Mesenchymal stem cell (in vitro differentiated cells and primary cell): Measurements from ENCODE around the gene LENG1.

ENCODE experiments used
- DNase-seq: peaks from one replicate; pipeline ENCODE4 v3.0.0-alpha.2; 2013
- H2AFZ ChIP-seq: one replicate; pipeline ENCODE4 v1.6.1; 2013; ENCODE audit warnings: low read depth, mild to moderate bottlenecking, control low read depth, inconsistent platforms, low read length, moderate library complexity
- H2AK5ac ChIP-seq: 2 replicates; pipeline ENCODE4 v1.6.1; 2013; ENCODE audit warnings: low read length, moderate library complexity, mild to moderate bottlenecking, inconsistent platforms; ENCODE audit not compliant: severe bottlenecking
- H2BK120ac ChIP-seq: one replicate; pipeline ENCODE4 v1.6.1; 2013; ENCODE audit warnings: low read depth, mild to moderate bottlenecking, inconsistent platforms, low read length, moderate library complexity
- H2BK12ac ChIP-seq, 2 experiments: one replicate each; pipeline ENCODE4 v1.6.1; 2013; ENCODE audit warnings: inconsistent platforms in 2 of 2, low read length in 2 of 2, mild to moderate bottlenecking in 2 of 2, moderate library complexity in 2 of 2, control low read depth in 1 of 2
- H2BK15ac ChIP-seq: one replicate; pipeline ENCODE4 v1.6.1; 2013; ENCODE audit warnings: mild to moderate bottlenecking, low read depth, inconsistent platforms; ENCODE audit not compliant: poor library complexity, severe bottlenecking
- H2BK5ac ChIP-seq: 2 replicates; pipeline ENCODE4 v1.6.1; 2013; ENCODE audit warnings: low read depth, mild to moderate bottlenecking, low read length, control low read depth, inconsistent platforms; ENCODE audit not compliant: poor library complexity, severe bottlenecking
- H3K14ac ChIP-seq, 2 experiments: one replicate each; pipeline ENCODE4 v1.6.1; 2013; ENCODE audit warnings: inconsistent platforms in 2 of 2, low read length in 2 of 2, control low read depth in 1 of 2, mild to moderate bottlenecking in 1 of 2, moderate library complexity in 1 of 2
- H3K18ac ChIP-seq, 2 experiments: one replicate each; pipeline ENCODE4 v1.6.1; 2013; ENCODE audit warnings: inconsistent platforms in 2 of 2, low read length in 2 of 2, control low read depth in 1 of 2, low read depth in 1 of 2, mild to moderate bottlenecking in 1 of 2
- H3K23ac ChIP-seq, 2 experiments: one replicate each; pipeline ENCODE4 v1.6.1; 2013; ENCODE audit warnings: inconsistent platforms in 2 of 2, low read length in 2 of 2, mild to moderate bottlenecking in 2 of 2, moderate library complexity in 2 of 2, control low read depth in 1 of 2
- H3K27ac ChIP-seq: 2 replicates; pipeline ENCODE4 v1.5.1; 2013; ENCODE audit warnings: mild to moderate bottlenecking, moderate library complexity, low read length, control low read depth, inconsistent platforms; ENCODE audit not compliant: poor library complexity, severe bottlenecking
- H3K27me3 ChIP-seq, 2 experiments: 2 replicates each; pipeline versions ENCODE4 v1.6.1 to v1.7.0; 2013; ENCODE audit warnings: low read length in 2 of 2, mild to moderate bottlenecking in 2 of 2, moderate library complexity in 2 of 2, control low read depth in 1 of 2, inconsistent platforms in 1 of 2; ENCODE audit not compliant: control insufficient read depth in 1 of 2, insufficient read depth in 1 of 2
- H3K36me3 ChIP-seq, 2 experiments: 2 replicates each; pipeline versions ENCODE4 v1.6.1 to v1.7.0; 2013; ENCODE audit warnings: low read length in 2 of 2, control low read depth in 1 of 2, inconsistent platforms in 1 of 2, low read depth in 1 of 2, mild to moderate bottlenecking in 1 of 2; ENCODE audit not compliant: insufficient read depth in 2 of 2, control insufficient read depth in 1 of 2
- H3K4ac ChIP-seq, 2 experiments: one replicate each; pipeline ENCODE4 v1.6.1; 2013; ENCODE audit warnings: inconsistent platforms in 2 of 2, low read length in 2 of 2, mild to moderate bottlenecking in 2 of 2, moderate library complexity in 2 of 2, control low read depth in 1 of 2, low read depth in 1 of 2
- H3K4me1 ChIP-seq: 2 replicates; pipeline ENCODE4 v1.6.1; 2013; ENCODE audit warnings: low read depth, low read length, control low read depth; ENCODE audit not compliant: control insufficient read depth, insufficient read depth
- H3K4me2 ChIP-seq: 2 replicates; pipeline ENCODE4 v1.6.1; 2013; ENCODE audit warnings: low read length, mild to moderate bottlenecking, inconsistent platforms; ENCODE audit not compliant: poor library complexity, severe bottlenecking
- H3K4me3 ChIP-seq, 2 experiments: 2 replicates each; pipeline versions ENCODE4 v1.5.1 to v1.7.0; 2013; ENCODE audit warnings: low read length in 2 of 2, mild to moderate bottlenecking in 2 of 2, control low read depth in 1 of 2, low read depth in 1 of 2; ENCODE audit not compliant: insufficient read depth in 1 of 2
- H3K79me1 ChIP-seq: replicated peaks from 2 replicates; pipeline ENCODE4 v1.6.1; 2013; ENCODE audit warnings: mild to moderate bottlenecking, control low read depth, low read length, inconsistent platforms; ENCODE audit not compliant: poor library complexity, severe bottlenecking
- H3K9ac ChIP-seq: 2 replicates; pipeline ENCODE4 v1.7.0; 2013; ENCODE audit warnings: mild to moderate bottlenecking, low read length, moderate library complexity
- H3K9me3 ChIP-seq: 2 replicates; pipeline ENCODE4 v1.7.0; 2013; ENCODE audit warnings: mild to moderate bottlenecking, low read length; ENCODE audit not compliant: control insufficient read depth
- H4K8ac ChIP-seq: one replicate; pipeline ENCODE4 v1.6.1; 2013; ENCODE audit warnings: inconsistent platforms, mild to moderate bottlenecking, low read length, moderate library complexity
- H4K91ac ChIP-seq: one replicate; pipeline ENCODE4 v1.6.1; 2013; ENCODE audit warnings: mild to moderate bottlenecking, low read length, inconsistent platforms
- WGBS: methylation state at CpG from one replicate; pipeline ENCODE4 v1.1.7; 2013; ENCODE audit warnings: mixed read lengths; 5-methylcytosine and 5-hydroxymethylcytosine counted together

LENG1 gene

DNA sequence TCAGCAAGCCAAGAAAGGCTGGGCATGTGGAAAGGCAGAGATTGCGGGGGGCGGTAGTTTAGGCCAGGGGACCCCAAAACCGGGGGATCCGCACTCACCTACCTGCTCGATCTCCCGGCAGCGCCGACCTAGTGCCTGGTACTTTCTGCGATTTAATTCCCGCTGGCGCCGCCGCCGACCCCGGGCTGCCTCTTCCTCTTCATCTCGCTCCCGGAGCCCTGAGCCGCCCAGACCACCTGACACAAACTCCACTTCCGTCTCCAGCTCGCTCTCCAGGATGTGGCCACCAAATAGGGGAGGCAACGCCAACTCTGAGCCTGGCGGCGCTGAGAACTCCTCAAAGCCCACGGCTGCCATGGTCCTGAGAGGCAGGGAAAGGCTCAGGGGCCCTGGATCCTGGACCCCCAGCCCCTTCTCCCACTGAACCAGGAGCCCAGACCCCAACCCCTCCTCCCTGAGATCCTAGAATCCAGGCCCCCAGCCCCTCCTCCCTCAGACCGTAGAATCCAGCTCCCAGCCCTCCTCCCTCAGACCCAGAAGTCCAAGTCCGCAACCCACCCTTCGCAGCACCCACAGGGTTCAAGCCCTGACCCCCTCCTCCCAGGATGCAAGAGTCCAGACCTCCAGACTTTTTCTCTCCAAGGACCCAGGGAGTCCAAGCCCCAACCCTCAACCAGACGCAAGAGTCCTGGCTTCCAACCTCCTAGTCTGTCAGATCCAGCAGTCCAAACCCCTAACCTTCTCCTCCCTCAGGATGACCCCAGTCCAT, 45.0 kb downstream of the LENG1 start:
- Histone ChIP-seq H3K4me2 (peak overlapping the region; percentile 93), H3K9me3 (no peaks in the 10 kb centered on the region), H3K9ac (peak overlapping the region; percentile 93), H2AK5ac (peak overlapping the region; percentile 34), H2BK120ac (peak overlapping the region; percentile 23), H3K18ac (peak overlapping the region in 1 of 2 experiments; percentile 27), H2AFZ (no peak overlapping the region), H3K79me1 (peaks cover 42% of the 10 kb centered on the region), H3K36me3 (peaks cover 33 to 35% of the 10 kb centered on the region in 2 experiments), H4K91ac (peak overlapping the region; percentile 55), H2BK12ac (no peak overlapping the region), H4K8ac (peak overlapping the region; percentile 62), H2BK15ac (no peak overlapping the region), H2BK5ac (peak overlapping the region; percentile 21), H3K23ac (no peak overlapping the region), H3K4me1 (peaks cover 17% of the 10 kb centered on the region), H3K14ac (no peak overlapping the region), H3K27me3 (no peaks in the 10 kb centered on the region), H3K4me3 (peak overlapping the region; percentile 71 to 92), H3K27ac (no peak overlapping the region), H3K4ac (peak overlapping the region; percentile 10 to 32)
- WGBS, result 66% methylated on average over 28 of the region's 28 CpGs
- no peak for DNase-seq

DNA sequence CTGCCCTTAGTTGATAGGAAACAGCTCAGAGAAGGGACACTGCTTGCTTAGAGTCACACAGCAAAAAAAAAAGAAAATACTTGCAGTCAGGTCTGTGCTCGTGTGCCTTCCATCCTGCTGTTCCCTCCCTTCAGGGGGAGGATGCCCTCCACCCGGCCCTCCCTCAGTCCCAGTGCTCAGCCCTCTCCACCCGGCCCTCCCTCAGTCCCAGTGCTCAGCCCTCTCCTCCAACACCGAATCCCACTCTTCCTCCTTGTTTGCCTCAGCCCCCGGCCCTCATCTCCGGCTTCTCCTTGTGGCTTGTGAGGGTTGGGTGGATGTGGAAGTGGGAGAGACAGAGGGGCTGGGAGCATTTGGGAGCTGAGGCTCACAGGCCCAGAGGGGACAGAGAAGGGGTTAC, 49.9 kb downstream of the LENG1 start:
- no peak overlapping the region for H2BK120ac ChIP-seq
- H2AFZ ChIP-seq, result no peak overlapping the region
- WGBS, result 95% methylated on average over 4 of the region's 6 CpGs
- H3K4me2 ChIP-seq, result no peak overlapping the region
- H2AK5ac ChIP-seq, result no peak overlapping the region
- no peak overlapping the region for H3K9ac ChIP-seq
- H2BK5ac ChIP-seq, result no peak overlapping the region
- no peaks in the 10 kb centered on the region for H3K9me3 ChIP-seq
- H3K14ac ChIP-seq, result no peak overlapping the region
- no peak overlapping the region for H4K8ac ChIP-seq
- H3K18ac ChIP-seq, result no peak overlapping the region
- no peak overlapping the region for H3K4ac ChIP-seq
- no peak for DNase-seq
- no peak overlapping the region for H2BK15ac ChIP-seq
- H3K27ac ChIP-seq, result no peak overlapping the region
- H3K23ac ChIP-seq, result no peak overlapping the region
- H3K27me3 ChIP-seq, result no peaks in the 10 kb centered on the region
- H4K91ac ChIP-seq, result no peak overlapping the region
- H3K4me3 ChIP-seq, result no peak overlapping the region
- H2BK12ac ChIP-seq, result no peak overlapping the region
- peaks cover 9% of the 10 kb centered on the region for H3K4me1 ChIP-seq
- H3K36me3 ChIP-seq, result peaks cover 61 to 66% of the 10 kb centered on the region in 2 experiments
- peaks cover 48% of the 10 kb centered on the region for H3K79me1 ChIP-seq

DNA sequence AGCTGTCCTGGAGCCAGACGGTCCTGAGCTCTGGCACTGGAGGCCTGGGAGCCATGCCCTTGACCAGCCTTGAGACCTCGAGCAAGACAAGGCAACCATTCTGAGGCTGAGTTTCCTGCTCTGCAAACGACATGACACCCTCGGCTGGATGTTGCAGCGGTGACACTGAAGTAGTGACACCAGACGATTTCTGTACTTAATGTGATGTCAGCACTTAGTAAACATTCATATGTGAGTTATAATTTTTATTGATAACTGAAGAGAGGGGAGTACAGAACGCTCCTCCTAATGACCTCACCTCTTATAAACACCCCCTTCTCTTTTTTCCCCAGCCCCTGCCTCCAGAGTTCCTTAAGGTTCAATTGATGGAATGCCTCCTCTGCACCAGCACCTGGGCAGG, 51.0 kb downstream of the LENG1 start:
- no peak overlapping the region for H2BK120ac ChIP-seq

DNA sequence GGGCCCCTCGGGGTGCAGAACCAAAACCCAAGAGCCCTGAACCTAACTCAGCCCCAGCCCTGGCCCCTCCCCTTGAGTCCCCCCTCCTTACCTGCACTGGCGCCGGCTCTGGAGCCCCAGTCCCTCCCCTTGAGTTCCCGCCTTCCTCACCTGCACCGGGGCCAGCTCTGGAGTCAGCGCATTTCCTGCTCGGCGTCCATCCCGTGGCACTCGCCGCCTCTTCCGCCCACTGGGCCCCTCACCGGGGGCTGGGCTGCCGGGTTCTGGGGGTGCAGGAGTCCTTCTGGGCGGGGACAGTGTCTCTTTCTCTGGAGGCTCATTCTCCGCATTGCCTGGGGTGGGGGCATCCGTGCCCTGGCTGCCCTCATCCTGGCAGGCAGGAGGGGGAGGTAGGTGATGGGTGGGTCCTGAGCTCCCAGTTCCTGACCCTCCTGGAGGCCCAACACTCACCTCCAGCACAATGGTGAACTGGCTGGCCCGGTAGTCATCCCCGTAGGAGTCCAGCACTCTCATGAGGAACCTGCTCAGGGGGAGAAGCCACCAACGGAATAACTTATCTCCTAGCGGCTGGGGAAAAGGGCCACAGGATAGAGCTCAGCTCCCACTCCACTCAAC, 51.5 kb downstream of the LENG1 start:
- Histone ChIP-seq H3K14ac (no peak overlapping the region), H2AK5ac (no peak overlapping the region), H3K4ac (no peak overlapping the region), H2BK120ac (no peak overlapping the region), H3K9me3 (no peaks in the 10 kb centered on the region), H3K4me1 (peaks cover 7% of the 10 kb centered on the region), H3K4me2 (no peak overlapping the region), H4K8ac (no peak overlapping the region), H3K18ac (no peak overlapping the region), H2BK5ac (no peak overlapping the region), H3K9ac (no peak overlapping the region), H2AFZ (no peak overlapping the region), H3K4me3 (no peak overlapping the region), H3K23ac (no peak overlapping the region), H3K36me3 (peaks cover 57 to 61% of the 10 kb centered on the region in 2 experiments), H3K79me1 (peaks cover 37% of the 10 kb centered on the region), H2BK12ac (no peak overlapping the region), H3K27ac (no peak overlapping the region), H2BK15ac (no peak overlapping the region), H4K91ac (no peak overlapping the region), H3K27me3 (no peaks in the 10 kb centered on the region)
- DNase-seq, result no peak
- 89% methylated on average over 20 of the region's 21 CpGs for WGBS

More for the DNA sequence above, 51.0 kb downstream of the LENG1 start:
- Histone ChIP-seq H3K4me2 (no peak overlapping the region), H3K27ac (no peak overlapping the region), H4K8ac (no peak overlapping the region), H3K9me3 (no peaks in the 10 kb centered on the region), H2BK12ac (no peak overlapping the region), H4K91ac (no peak overlapping the region), H3K27me3 (no peaks in the 10 kb centered on the region), H2AFZ (no peak overlapping the region), H3K4me3 (no peak overlapping the region), H2AK5ac (no peak overlapping the region), H2BK15ac (no peak overlapping the region), H3K9ac (no peak overlapping the region), H3K23ac (no peak overlapping the region), H3K79me1 (peaks cover 42% of the 10 kb centered on the region), H3K14ac (no peak overlapping the region), H3K36me3 (peaks cover 61% of the 10 kb centered on the region in 2 experiments), H3K18ac (no peak overlapping the region), H3K4ac (no peak overlapping the region), H2BK5ac (no peak overlapping the region), H3K4me1 (peaks cover 6% of the 10 kb centered on the region)
- WGBS, result 94% methylated on average over 5 of the region's 7 CpGs
- no peak for DNase-seq
